Measurements from ENCODE around the gene MPO. TPM values are rescaled to one million over a fixed set of nuclear protein-coding genes. Genes with fewer than 3 reads are reported as not detected.

MPO gene
- total RNA-seq, 1 donor from 2014 or later = not detected

GRCh38 chr17:58233543-58233942, 47.2 kb downstream of the MPO start:
- DNase-seq (ENCODE audit: low read depth in 2 of 2) = no peak

- DNase-seq (ENCODE audit: low read depth in 2 of 2) = peak in 1 of 2 donors; percentile 38
These were observed 48.0 kb downstream of the MPO start for GRCh38 chr17:58232707-58233156.

- DNase-seq (ENCODE audit: low read depth in 2 of 2) = no peak
These were observed 49.1 kb downstream of the MPO start for GRCh38 chr17:58231641-58232040.

- DNase-seq (ENCODE audit: low read depth in 2 of 2) = no peak
These were observed 50.9 kb downstream of the MPO start for GRCh38 chr17:58229881-58230280.

- no peak for DNase-seq (ENCODE audit: low read depth in 2 of 2)
These were observed 51.4 kb downstream of the MPO start for GRCh38 chr17:58229384-58229783.

DNA sequence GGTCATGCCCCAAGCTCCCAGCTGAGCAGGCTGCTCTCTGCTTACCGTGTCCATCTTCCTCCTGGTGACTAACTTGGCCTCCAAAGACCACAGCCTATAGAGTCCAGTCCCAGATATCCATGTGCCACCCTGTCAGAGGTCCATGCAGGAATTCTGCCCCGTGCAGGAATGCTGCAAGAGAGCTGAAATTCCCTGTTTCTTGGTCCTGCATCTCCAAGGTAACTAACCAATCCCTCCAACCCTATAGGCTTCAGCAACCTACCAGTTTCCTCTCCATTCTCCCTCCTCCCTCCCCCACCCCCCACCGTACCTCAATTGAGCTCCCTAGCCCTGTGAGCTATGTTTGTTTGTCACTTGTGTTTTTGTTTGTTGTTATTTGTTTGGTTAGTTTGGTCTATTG, 52.1 kb downstream of the MPO start:
- DNase-seq (ENCODE audit: low read depth in 2 of 2) = no peak

DNA sequence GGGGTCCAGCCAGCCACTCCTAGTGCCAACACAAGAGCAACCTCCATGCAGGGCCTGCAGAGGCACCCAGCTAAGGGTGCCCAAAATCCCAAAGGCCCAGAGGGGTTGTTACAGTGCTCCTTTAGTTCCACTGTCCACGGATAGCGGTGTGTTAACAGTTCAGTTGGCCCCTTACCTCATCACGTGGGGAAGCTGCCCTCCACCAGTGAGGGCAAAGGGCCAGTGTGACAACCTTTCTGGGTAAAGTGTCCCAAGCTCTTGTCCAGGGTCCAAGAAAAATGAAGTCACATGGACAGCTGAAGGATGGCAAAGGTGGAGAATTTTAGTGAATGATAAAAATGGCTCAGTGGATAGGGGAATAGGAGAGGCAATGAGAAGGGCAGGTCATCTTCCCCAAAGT, 53.0 kb downstream of the MPO start:
- no peak for DNase-seq (ENCODE audit: low read depth in 2 of 2)

GRCh38 chr17:58224315-58224714, 56.4 kb downstream of the MPO start:
- DNase-seq (ENCODE audit: low read depth in 2 of 2) = peak in 1 of 2 donors; percentile 22

Other genes starting within 250 kb of the MPO start
- gene DYNLL2, start 197.5 kb downstream of the MPO start, total RNA-seq = 8.5 and 14.7 TPM in 2 replicates
- not detected in 2 replicates for gene OR4D1, start 132.6 kb downstream of the MPO start, total RNA-seq
- gene OR4D2, start 114.0 kb downstream of the MPO start, total RNA-seq = not detected in 2 replicates
- gene EPX, start 88.2 kb downstream of the MPO start, total RNA-seq = not detected in 2 replicates
- 8.1 and 9.6 TPM in 2 replicates for gene MKS1, start 61.7 kb downstream of the MPO start, total RNA-seq
- gene LPO, start 42.4 kb downstream of the MPO start, total RNA-seq = not detected in 2 replicates
- gene TSPOAP1, start 47.9 kb upstream of the MPO start, total RNA-seq = under 0.01 TPM in 1 of 2 replicates, not detected in the other
- 50.8 and 55.0 TPM in 2 replicates for gene SUPT4H1, start 71.3 kb upstream of the MPO start, total RNA-seq
- gene RNF43, start 136.6 kb upstream of the MPO start, total RNA-seq = under 0.01 TPM in 1 of 2 replicates, not detected in the other
- gene HSF5, start 207.5 kb upstream of the MPO start, total RNA-seq = under 0.01 TPM in 1 of 2 replicates, not detected in the other
- gene MTMR4, start 233.7 kb upstream of the MPO start, total RNA-seq = 22.2 and 29.0 TPM in 2 replicates